ENCODE data around the gene HIGD1A.

The HIGD1A gene

GRCh38 chr3:42752441-42752840 is 51.8 kb downstream of the HIGD1A start:
- TF ChIP-seq CTCF (IDR thresholded peaks at IDR 0.05; ENCODE audit: insufficient read depth, low read depth, low read length, missing control alignments): no peak
- H3K4me3 ChIP-seq (ENCODE audit: low read depth, low read length): no peak overlapping the region
- no peak for DNase-seq (ENCODE audit: low read depth)

GRCh38 chr3:42751609-42752008 is 52.7 kb downstream of the HIGD1A start:
- no peak for TF ChIP-seq CTCF (IDR thresholded peaks at IDR 0.05; ENCODE audit: insufficient read depth, low read depth, low read length, missing control alignments)
- DNase-seq (ENCODE audit: low read depth): no peak

GRCh38 chr3:42750834-42751233 is 53.5 kb downstream of the HIGD1A start:
- no peak for DNase-seq (ENCODE audit: low read depth)
- TF ChIP-seq CTCF (IDR thresholded peaks at IDR 0.05; ENCODE audit: insufficient read depth, low read depth, low read length, missing control alignments): no peak

More at GRCh38 chr3:42751609-42752008, 52.7 kb downstream of the HIGD1A start:
- no peak overlapping the region for H3K4me3 ChIP-seq (ENCODE audit: low read depth, low read length)

GRCh38 chr3:42749753-42750231 is 54.5 kb downstream of the HIGD1A start:
- peak; percentile 47 for TF ChIP-seq CTCF (IDR thresholded peaks at IDR 0.05; ENCODE audit: insufficient read depth, low read depth, low read length, missing control alignments)
- DNase-seq (ENCODE audit: low read depth): peak; percentile 17

More at GRCh38 chr3:42750834-42751233, 53.5 kb downstream of the HIGD1A start:
- H3K4me3 ChIP-seq (ENCODE audit: low read depth, low read length): no peak overlapping the region

GRCh38 chr3:42749025-42749752 is 55.1 kb downstream of the HIGD1A start:
- DNase-seq (ENCODE audit: low read depth): no peak
- no peak for TF ChIP-seq CTCF (IDR thresholded peaks at IDR 0.05; ENCODE audit: insufficient read depth, low read depth, low read length, missing control alignments)
- no peak overlapping the region for H3K4me3 ChIP-seq (ENCODE audit: low read depth, low read length)

More at GRCh38 chr3:42749753-42750231, 54.5 kb downstream of the HIGD1A start:
- H3K4me3 ChIP-seq (ENCODE audit: low read depth, low read length): no peak overlapping the region

GRCh38 chr3:42747581-42747980 is 56.7 kb downstream of the HIGD1A start:
- no peak for TF ChIP-seq CTCF (IDR thresholded peaks at IDR 0.05; ENCODE audit: insufficient read depth, low read depth, low read length, missing control alignments)
- no peak overlapping the region for H3K4me3 ChIP-seq (ENCODE audit: low read depth, low read length)
- DNase-seq (ENCODE audit: low read depth): no peak

Data from GM12865 (cell line).